Small intestine (tissue), 7 donors: Measurements from ENCODE around the gene CHSY1. TPM values are rescaled to one million over a fixed set of nuclear protein-coding genes. Genes with fewer than 3 reads are reported as not detected.

Source experiments
- DNase-seq, 2 donors: peaks; one replicate each; pipeline versions ENCODE4 v3.0.0 to v3.0.0-alpha.2; 2013
- FAIRE-seq: peaks from 2 replicates; lab custom pipeline; 2012; peaks lifted over from hg19 to GRCh38; lab: Jason Lieb, UNC
- H3K27ac ChIP-seq, 3 donors: one replicate each; pipeline ENCODE4 v1.5.1; 2013; ENCODE audit warnings: low read length in 2 of 3, mild to moderate bottlenecking in 2 of 3, control low read depth in 1 of 3, inconsistent platforms in 1 of 3, low read depth in 1 of 3, moderate library complexity in 1 of 3
- H3K27me3 ChIP-seq, 3 donors: one replicate each; pipeline ENCODE4 v1.6.1; 2013; ENCODE audit warnings: low read length in 3 of 3, inconsistent platforms in 1 of 3; ENCODE audit not compliant: control insufficient read depth in 3 of 3, insufficient read depth in 3 of 3
- H3K36me3 ChIP-seq, 3 donors: one replicate each; pipeline ENCODE4 v1.6.1; 2013; ENCODE audit warnings: low read length in 3 of 3, inconsistent platforms in 1 of 3, low read depth in 1 of 3, mild to moderate bottlenecking in 1 of 3, moderate library complexity in 1 of 3; ENCODE audit not compliant: control insufficient read depth in 3 of 3, insufficient read depth in 2 of 3
- H3K4me1 ChIP-seq, 3 donors: one replicate each; pipeline ENCODE4 v1.6.1; 2013; ENCODE audit warnings: low read length in 2 of 3, inconsistent platforms in 1 of 3, low read depth in 1 of 3, mild to moderate bottlenecking in 1 of 3, moderate library complexity in 1 of 3; ENCODE audit not compliant: control insufficient read depth in 3 of 3, insufficient read depth in 2 of 3
- H3K4me3 ChIP-seq, 3 donors: one replicate each; pipeline ENCODE4 v1.5.1; 2013; ENCODE audit warnings: low read length in 3 of 3, control low read depth in 1 of 3, inconsistent platforms in 1 of 3, low read depth in 1 of 3, mild to moderate bottlenecking in 1 of 3, moderate library complexity in 1 of 3
- H3K9me3 ChIP-seq, 2 donors: one replicate each; pipeline ENCODE4 v1.6.1; 2013; ENCODE audit warnings: low read depth in 1 of 2, low read length in 1 of 2; ENCODE audit not compliant: control insufficient read depth in 2 of 2, insufficient read depth in 1 of 2
- WGBS, 3 donors: extraction: QIAGEN DNeasy Blood & Tissue Kit; methylation state at CpG; one replicate each; pipeline ENCODE4 v1.1.7; 2013; 5-methylcytosine and 5-hydroxymethylcytosine counted together
- polyA plus RNA-seq, 4 donors: library from polyadenylated mRNA; stranded (reverse) in 3 of 4; unstranded in 1 of 4; fragments of 200-250 nt in 3 of 4; fragments of 120-200 nt in 1 of 4; gene quantifications; one replicate each; pipeline versions ENCODE4 v1.2.1 to v1.2.3, GENCODE V29; 2013
- donor health status: healthy with polysubstance abuse.
- donor health status: control.
- donor health status: control.
- donor health status: Bipolar disorder and iron deficiency.
- donor health status: healthy.

The CHSY1 gene
- polyA plus RNA-seq, 4 donors: 1.6 to 13.1 (median 6.0) TPM

DNA sequence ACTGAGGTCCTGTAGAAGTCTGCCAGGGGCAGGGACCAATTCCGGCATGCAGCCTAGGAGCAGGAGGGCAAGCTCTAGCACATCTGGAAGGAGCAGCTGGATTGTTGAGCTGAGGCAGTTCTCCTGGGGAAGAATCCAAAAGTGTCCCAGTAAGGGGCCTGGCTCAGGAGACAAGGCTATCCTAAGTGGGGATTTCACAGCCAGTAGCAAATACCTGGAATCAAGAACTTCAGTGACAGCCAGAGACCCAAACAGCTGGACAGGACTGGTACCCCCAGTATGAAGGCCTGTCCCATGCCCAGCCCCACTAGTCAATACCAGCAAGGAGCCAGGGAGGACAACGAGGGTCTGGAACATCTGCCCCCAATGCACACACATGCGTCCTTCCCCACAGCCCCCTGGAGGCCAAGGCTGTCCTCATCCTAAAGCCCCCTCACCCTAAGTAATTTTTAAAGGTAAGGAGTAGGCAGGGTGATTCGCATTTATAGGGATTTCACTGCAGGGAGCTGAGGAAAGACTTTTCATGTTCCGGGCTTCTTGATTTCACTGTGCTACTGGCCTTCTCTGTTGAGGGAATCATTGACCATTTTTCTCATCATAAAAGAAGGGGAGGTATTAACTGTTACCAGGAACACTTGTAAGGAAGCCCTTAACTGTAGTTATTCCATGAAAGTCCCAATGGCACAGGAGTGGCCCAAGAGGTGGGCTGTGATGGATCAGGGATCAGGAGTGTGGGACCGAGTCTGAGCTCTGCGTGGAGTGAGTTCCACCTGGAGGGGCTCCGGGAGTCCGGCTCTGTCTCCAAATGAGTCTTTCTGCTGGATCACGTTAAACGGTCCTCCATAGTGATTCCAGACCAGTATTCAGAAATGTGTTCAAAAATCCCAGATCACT is 2.6 kb upstream of the CHSY1 start:
- WGBS, 3 donors: 88 to 90% (median 89%) methylated on average over 11 of the region's 11 CpGs
- H3K27me3 ChIP-seq: no peaks in the 10 kb centered on the region
- DNase-seq: no peak
- no peak for FAIRE-seq
- H3K9me3 ChIP-seq: no peaks in the 10 kb centered on the region
- no peak overlapping the region for H3K27ac ChIP-seq
- no peaks in the 10 kb centered on the region for H3K36me3 ChIP-seq
- H3K4me1 ChIP-seq: peaks cover 3 to 22% (median 14%) of the 10 kb centered on the region in 3 donors
- no peak overlapping the region for H3K4me3 ChIP-seq

DNA sequence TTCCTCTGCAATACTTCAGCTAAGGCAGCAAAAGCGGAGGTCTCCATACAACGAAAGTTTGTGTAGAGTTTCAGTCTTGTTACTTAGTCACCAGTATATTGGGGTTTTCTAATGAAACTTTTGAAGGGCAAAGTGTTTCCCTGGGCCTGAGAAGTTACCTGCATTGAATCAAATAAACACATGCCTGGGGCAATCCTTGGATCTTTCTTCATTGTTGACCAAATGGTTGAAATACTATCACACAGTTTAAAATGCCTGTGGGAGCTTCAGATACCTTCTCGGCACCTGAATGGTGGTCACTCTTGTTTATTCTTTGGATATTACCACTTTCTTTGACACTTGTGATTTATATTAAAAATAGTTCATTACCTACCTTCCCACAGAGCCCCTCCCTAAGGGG is 988 bp upstream of the CHSY1 start:
- H3K4me1 ChIP-seq: peaks cover 0 to 22% (median 14%) of the 10 kb centered on the region in 3 donors
- DNase-seq: no peak
- WGBS, 3 donors: 27 to 42% (median 38%) methylated on average over 3 of the region's 3 CpGs
- peak overlapping the region in 2 of 3 donors; percentile 64 to 84 for H3K27ac ChIP-seq
- no peaks in the 10 kb centered on the region for H3K27me3 ChIP-seq
- no peak for FAIRE-seq
- peak overlapping the region in 2 of 3 donors; percentile 57 to 94 for H3K4me3 ChIP-seq
- H3K36me3 ChIP-seq: no peaks in the 10 kb centered on the region
- H3K9me3 ChIP-seq: no peaks in the 10 kb centered on the region

DNA sequence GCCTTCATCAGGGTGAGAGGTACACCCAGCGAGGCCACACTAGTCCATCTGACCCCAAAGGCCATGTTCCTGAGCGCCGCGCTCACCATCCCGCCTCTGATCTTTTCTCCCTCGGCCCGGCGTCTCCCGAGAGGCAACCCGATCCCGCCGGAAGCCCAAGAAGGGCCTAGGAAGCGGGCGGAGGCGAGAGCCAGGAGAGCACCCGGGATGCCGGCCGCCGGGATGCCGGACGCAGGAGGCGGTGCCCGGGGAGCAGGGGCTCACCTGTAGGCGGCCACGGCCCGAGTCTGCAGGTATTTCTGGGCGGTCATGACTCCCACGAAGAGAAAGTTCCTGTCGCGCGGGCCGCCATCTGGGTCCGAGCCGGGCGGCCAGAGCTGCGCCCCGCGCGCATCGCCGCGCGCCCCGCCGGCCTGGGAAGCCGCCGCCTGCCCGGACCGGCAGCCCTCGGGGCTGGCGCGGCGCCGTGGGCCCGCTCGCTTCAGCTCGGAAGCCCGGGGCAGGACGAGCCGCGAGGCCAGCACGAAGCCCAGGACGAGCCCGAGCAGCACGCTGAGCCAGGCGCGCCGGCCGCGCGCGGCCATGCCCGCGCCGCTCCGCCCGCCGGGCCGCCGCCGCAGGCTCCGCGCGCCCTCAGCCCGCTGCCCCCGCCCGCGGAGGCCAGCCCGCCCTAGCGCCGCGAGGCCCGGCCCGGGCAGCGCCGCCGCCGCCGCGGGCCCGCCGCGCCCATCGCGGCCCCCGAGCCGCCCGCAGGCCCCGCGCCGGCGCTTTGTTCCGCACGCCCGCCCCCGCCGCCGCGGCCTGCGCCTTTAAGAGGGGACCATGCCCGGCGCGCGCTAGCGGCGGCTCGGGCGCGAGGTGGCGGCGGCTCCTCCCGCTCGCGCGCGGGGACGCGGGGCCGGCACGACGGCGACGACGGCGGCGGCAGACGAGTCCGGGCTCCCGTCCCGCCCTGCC is 697 bp downstream of the CHSY1 start:
- peak overlapping the region; percentile 66 to 94 (median 85) for H3K4me3 ChIP-seq
- H3K4me1 ChIP-seq: peaks cover 0 to 20% (median 15%) of the 10 kb centered on the region in 3 donors
- peak overlapping the region; percentile 61 to 96 (median 86) for H3K27ac ChIP-seq
- DNase-seq (peak in 1 of 2 donors; percentile 68), FAIRE-seq (no peak)
- H3K9me3 ChIP-seq: no peaks in the 10 kb centered on the region
- H3K36me3 ChIP-seq: peaks cover 0 to 4% (median 3%) of the 10 kb centered on the region in 3 donors
- WGBS, 3 donors: 0 to 1% (median 1%) methylated on average over 55 to 150 of the region's 150 CpGs
- no peaks in the 10 kb centered on the region for H3K27me3 ChIP-seq

GRCh38 chr15:101250341-101250831 is 1.5 kb downstream of the CHSY1 start:
- no peaks in the 10 kb centered on the region for H3K27me3 ChIP-seq
- H3K4me3 ChIP-seq: peak overlapping the region in 2 of 3 donors; percentile 66 to 94
- H3K4me1 ChIP-seq: peaks cover 0 to 22% (median 10%) of the 10 kb centered on the region in 3 donors
- H3K9me3 ChIP-seq: no peaks in the 10 kb centered on the region
- WGBS, 3 donors: 2 to 13% (median 6%) methylated on average over 6 of the region's 6 CpGs
- DNase-seq (peak in 1 of 2 donors; percentile 29), FAIRE-seq (no peak)
- H3K27ac ChIP-seq: peak overlapping the region in 2 of 3 donors; percentile 34 to 84
- H3K36me3 ChIP-seq: peaks cover 0 to 4% (median 3%) of the 10 kb centered on the region in 3 donors

GRCh38 chr15:101248274-101248673 is 3.6 kb downstream of the CHSY1 start:
- H3K27ac ChIP-seq: peak overlapping the region in 1 of 3 donors; percentile 53

GRCh38 chr15:101246824-101247745 is 4.8 kb downstream of the CHSY1 start:
- Histone ChIP-seq H3K9me3 (no peaks in the 10 kb centered on the region), H3K36me3 (peaks cover 0 to 8% (median 4%) of the 10 kb centered on the region in 3 donors), H3K27me3 (no peaks in the 10 kb centered on the region), H3K4me1 (peaks cover 0 to 25% (median 5%) of the 10 kb centered on the region in 3 donors), H3K4me3 (no peak overlapping the region), H3K27ac (peak overlapping the region in 1 of 3 donors; percentile 42)
- DNase-seq (no peak), FAIRE-seq (no peak)
- 80 to 85% (median 80%) methylated on average over 10 of the region's 10 CpGs for WGBS, 3 donors

More at GRCh38 chr15:101248274-101248673, 3.6 kb downstream of the CHSY1 start:
- FAIRE-seq (no peak), DNase-seq (no peak)
- Histone ChIP-seq H3K9me3 (no peaks in the 10 kb centered on the region), H3K27me3 (no peaks in the 10 kb centered on the region), H3K4me1 (peaks cover 0 to 28% (median 10%) of the 10 kb centered on the region in 3 donors), H3K36me3 (peaks cover 0 to 6% (median 4%) of the 10 kb centered on the region in 3 donors), H3K4me3 (no peak overlapping the region)
- WGBS, 3 donors: 66 to 82% (median 79%) methylated on average over 3 of the region's 3 CpGs

GRCh38 chr15:101246391-101246790 is 5.5 kb downstream of the CHSY1 start:
- H3K4me1 ChIP-seq: peaks cover 0 to 25% (median 5%) of the 10 kb centered on the region in 3 donors
- H3K27me3 ChIP-seq: no peaks in the 10 kb centered on the region
- FAIRE-seq (no peak), DNase-seq (no peak)
- WGBS, 3 donors: 64 to 77% (median 72%) methylated on average over 6 of the region's 6 CpGs
- H3K27ac ChIP-seq: no peak overlapping the region
- H3K4me3 ChIP-seq: no peak overlapping the region
- H3K9me3 ChIP-seq: no peaks in the 10 kb centered on the region
- peaks cover 0 to 9% (median 4%) of the 10 kb centered on the region in 3 donors for H3K36me3 ChIP-seq
